B cell (primary cell): ENCODE results near the gene IRS4.

Experiments
- EZH2 ChIP-seq: IDR thresholded peaks from 2 replicates; pipeline ENCODE4 v1.6.1; 2012; ENCODE audit warnings: borderline replicate concordance, low read depth, mild to moderate bottlenecking, moderate library complexity, low read length; ENCODE audit not compliant: insufficient read depth, poor library complexity, severe bottlenecking
- TF ChIP-seq, protein P1 (sequence below): fragments of 200-600 bp; IDR thresholded peaks from one replicate; pipeline ENCODE4 v1.8.0; 2022; ENCODE audit warnings: antibody characterized with exemption, mild to moderate bottlenecking

DNA sequence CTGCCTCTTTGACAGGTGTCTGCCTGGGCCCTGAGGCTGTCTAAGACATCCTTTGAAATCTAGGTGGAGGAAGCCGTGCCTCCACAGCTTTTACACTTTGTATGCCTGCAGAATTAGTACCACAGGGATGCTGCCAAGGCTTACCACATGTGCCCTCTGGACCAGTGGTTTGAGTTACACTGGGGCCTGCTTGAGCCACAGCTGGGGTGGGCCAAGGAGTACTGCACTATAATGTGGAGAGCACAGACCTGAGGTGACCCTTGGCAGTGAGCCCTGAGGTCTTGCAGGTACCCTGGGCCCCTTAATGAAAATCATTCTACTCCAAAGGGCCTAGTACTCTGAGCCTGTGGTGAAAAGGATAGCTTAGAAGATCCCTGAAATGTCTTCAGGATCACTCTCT, 27.2 kb upstream of the IRS4 start:
- TF ChIP-seq, protein P1, sequence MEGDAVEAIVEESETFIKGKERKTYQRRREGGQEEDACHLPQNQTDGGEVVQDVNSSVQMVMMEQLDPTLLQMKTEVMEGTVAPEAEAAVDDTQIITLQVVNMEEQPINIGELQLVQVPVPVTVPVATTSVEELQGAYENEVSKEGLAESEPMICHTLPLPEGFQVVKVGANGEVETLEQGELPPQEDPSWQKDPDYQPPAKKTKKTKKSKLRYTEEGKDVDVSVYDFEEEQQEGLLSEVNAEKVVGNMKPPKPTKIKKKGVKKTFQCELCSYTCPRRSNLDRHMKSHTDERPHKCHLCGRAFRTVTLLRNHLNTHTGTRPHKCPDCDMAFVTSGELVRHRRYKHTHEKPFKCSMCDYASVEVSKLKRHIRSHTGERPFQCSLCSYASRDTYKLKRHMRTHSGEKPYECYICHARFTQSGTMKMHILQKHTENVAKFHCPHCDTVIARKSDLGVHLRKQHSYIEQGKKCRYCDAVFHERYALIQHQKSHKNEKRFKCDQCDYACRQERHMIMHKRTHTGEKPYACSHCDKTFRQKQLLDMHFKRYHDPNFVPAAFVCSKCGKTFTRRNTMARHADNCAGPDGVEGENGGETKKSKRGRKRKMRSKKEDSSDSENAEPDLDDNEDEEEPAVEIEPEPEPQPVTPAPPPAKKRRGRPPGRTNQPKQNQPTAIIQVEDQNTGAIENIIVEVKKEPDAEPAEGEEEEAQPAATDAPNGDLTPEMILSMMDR = no peak
- no peak for TF ChIP-seq EZH2
